ENCODE data around the gene DNAAF9.
"Not testable (repeated sequence)": the region's sequence is repeated elsewhere in the genome, so short reads cannot be mapped to it uniquely, and the experiment has no call there.

The DNAAF9 gene

GRCh38 chr20:3407040-3407770, at the start of gene DNAAF9:
DNAAF9 (minus strand) TSS chr20:3407669; CDS start chr20:3407557, 112 bp downstream.
- DNase-seq = peak; percentile 52 to 68

GRCh38 chr20:3456648-3457047, 49.2 kb upstream of the DNAAF9 start:
- DNase-seq = no peak

GRCh38 chr20:3454831-3455230, 47.4 kb upstream of the DNAAF9 start:
- DNase-seq = no peak

DNA sequence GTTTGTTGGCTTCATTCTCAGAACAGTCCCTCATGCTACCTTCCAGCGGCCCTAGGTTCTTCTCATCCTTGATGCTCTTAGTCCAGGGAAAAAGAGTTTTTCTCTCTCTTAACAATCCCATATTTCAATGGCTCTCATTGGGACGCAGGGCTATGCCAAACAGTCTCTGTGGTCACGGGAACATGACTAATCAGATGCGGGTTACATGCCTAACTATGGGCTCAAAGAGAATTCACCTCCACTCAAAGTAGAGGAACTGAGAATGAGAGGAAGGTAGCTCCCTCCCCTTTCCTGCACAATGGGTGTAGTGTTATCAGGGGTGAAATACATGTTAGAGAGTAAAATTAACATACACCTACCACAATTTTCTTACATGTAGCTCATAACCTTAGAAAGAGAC, 45.2 kb upstream of the DNAAF9 start:
- DNase-seq = no peak

GRCh38 chr20:3452136-3452535, 44.7 kb upstream of the DNAAF9 start:
- DNase-seq = no peak

DNA sequence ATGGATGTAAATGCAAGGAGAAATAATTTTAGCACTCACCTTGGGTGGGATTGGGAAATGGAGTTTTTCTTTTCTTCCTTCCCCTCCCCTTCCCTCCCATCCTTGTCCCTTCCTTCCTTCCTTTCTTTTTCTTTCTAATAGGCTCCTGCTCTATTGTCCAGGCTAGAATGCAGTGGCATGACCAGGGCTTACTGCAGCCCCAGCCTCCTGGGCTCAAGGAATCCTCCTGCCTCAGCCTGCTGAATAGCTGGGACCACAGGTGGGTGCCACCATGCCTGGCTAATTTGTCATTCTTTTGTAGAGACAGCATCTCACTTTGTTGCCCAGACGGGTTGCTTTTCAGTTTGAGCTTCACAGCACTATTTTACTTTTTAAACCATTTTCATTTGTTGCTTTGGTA, 41.9 kb upstream of the DNAAF9 start:
- DNase-seq = no peak

- no peak for DNase-seq
Measured at GRCh38 chr20:3447321-3447720, 39.9 kb upstream of the DNAAF9 start.

GRCh38 chr20:3446779-3447178, 39.3 kb upstream of the DNAAF9 start:
- DNase-seq = no peak

DNA sequence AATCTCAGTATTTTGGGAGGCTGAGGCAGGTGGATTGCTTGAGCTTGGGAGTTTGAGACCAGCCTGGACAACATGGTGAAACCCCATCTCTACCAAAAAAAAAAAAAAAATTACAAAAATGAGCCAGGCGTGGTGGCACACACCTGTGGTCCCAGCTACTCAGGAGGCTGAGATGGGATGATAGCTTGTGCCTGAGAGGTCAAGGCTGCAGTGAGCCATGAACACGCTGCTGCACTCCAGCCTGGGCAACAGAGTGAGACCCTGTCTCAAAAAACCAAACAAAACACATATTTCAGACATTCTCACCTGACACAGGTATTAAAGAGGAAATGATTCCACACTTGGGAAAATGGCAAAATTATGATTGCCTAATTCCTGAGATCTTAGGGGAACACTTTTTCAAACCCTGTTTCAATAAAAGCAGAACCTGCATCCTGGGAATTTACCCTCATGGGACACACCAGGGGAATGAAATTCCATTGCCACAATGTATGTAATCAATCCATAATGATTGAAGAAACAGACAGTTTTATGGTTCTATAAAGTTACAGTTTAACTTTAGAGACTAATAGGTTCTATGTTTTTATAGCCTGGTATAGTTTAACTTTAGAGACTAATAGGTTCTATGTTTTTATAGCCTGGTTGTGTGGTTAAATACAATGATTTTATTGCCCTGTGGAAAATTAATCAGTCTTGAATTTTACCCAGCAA, 29.6 kb upstream of the DNAAF9 start:
- DNase-seq = no peak

DNA sequence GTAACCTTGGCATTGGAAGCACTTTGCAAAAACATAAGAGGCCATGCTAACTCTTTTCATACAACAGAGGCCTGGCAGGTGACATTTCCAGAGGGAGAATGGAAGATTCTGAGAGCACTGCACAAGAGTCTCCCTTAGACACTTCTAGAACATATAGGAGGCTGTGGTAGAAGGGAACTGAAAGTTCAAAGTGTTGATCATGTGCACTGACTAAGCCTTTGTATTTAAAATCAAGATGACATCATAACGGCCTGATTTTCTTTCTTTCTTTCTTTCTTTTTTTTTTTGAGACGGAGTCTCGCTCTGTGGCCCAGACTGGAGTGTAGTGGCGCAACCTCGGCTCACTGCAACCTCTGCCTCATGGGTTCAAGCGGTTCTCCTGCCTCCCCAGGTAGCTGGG, 26.8 kb upstream of the DNAAF9 start:
- no peak for DNase-seq

DNA sequence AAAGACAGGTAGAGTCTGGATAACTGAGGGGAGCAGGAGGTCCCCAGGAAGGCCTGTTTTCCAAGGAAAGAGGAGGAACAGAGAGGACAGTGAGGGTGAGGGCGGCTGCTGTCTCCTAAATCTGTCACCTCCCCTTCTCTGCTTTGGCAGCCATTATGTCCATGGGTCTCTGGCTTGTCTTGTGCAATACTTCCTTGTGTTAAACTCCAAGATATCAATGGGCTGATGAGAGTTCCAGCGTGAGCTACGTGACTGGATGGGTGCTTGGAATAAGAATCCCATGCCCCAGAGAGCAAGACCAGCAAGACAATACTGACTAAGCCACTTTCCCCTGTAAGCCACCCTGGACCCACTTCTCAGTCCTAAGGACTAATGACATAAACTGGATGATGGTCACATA, 26.3 kb upstream of the DNAAF9 start:
- DNase-seq = no peak

DNA sequence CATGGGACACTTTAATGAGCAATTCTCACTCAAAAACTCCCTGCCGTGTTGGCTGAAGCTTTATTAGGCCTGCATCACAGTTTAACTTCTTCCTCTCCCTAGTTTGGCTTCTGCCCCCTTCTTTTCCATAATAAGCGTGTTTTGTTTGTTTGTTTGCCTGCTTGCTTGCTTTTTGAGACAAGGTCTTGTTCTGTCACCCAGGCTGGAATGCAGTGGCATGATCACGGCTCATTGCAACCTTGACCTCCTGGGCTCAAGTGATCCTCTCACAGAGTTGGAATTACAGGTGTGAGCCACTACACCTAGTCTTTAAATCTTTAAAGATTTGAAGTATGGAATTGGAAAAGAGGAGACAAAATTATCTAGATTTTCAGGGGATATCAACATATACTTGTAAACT, 25.4 kb upstream of the DNAAF9 start:
- DNase-seq = no peak

DNA sequence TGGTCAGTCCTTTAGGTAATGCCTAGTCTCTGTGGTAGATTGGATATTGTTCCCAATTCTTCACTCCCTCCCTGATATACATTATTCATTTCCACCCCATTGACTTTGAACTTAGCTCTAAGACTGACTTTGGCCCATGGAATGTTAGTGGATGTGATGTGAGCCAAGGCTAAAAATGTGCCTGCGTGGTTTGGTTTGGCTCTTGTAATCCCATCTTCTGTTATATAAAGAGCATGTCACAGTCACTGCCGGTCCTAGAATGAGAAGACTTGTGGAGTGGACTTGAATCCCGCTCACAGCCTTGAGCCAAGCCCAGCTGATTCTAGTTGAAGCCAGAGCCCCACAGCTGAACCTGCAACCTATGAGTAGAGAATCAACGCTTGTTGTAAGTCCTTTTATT, 23.6 kb upstream of the DNAAF9 start:
- DNase-seq = no peak

DNA sequence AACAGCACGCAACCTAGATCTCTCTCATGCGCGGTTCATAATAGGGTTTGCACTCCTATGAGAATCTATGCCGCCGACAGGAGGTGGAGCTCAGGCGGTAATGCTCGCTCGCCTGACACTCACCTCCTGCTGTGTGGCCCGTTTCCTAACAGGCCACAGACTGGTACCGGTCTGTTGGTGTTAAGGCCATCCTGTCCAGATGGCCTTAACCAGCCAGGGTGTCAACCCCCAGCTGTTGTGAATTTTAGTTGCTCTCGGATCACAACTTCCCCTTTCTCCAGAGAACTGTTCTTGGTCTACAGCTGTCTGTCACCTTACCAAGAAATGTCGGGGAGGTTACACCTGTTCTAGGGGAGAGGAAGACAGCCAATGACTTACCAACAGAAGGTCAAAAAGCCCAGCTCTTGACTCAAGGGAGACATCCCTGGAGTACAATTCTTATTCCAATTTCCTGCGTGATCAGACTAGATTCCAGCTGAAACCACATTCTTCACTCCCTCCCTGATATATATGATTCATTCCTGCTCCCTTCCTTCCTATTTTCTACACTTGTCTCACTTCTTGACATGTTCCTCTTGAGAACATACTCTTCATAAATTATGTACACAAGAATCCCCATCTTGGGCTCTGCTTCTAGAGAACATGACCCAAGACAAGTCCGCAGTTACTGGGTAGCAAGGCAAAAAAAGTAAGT, 23.1 kb upstream of the DNAAF9 start:
- no peak for DNase-seq

DNA sequence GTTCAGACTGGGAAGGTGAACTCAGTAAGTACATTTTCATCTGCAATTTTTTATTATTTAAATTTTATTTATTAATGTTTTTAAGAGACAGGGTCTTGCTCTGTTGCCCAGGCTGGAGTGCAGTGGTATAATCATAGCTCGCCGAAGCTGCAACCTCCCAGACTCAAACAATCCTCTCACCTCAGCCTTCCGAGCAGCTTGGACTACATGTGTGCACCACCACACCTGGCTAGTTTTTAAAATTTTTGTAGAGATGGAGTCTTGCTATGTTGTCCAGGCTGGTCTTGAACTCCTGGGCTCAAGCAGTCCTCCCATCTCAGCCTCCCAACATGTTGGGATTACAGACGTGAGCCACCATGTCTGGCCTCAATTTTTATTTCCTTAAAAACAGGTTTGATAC, 19.3 kb upstream of the DNAAF9 start:
- DNase-seq = not testable (repeated sequence)

GRCh38 chr20:3423126-3423525, 15.7 kb upstream of the DNAAF9 start:
- no peak for DNase-seq

- DNase-seq = no peak
Measured at GRCh38 chr20:3421985-3422384, 14.5 kb upstream of the DNAAF9 start.

DNA sequence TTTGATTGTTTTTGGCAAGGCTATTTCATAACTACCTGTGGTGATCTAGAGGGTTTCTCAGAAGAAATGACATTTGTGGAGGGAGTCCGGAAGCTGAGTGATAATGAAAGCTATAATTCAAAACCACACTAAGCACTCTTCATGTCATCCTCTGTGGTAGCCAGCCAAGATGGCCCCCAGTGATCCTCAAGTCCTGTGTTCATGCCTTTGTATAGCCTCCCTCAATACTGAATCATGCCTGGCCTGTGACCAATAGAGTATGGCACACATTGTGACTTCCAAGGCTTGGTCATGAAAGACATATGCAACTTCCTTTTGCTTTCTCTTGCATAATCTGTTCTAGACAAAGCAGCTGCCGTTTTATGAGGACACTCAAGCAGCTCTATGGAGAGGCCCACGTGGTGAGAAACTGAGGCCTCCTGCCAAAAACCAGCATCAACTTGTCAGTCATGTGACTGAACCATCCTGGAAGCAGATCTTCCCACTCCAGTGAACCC, 12.8 kb upstream of the DNAAF9 start:
- DNase-seq = peak; percentile 67 to 69

DNA sequence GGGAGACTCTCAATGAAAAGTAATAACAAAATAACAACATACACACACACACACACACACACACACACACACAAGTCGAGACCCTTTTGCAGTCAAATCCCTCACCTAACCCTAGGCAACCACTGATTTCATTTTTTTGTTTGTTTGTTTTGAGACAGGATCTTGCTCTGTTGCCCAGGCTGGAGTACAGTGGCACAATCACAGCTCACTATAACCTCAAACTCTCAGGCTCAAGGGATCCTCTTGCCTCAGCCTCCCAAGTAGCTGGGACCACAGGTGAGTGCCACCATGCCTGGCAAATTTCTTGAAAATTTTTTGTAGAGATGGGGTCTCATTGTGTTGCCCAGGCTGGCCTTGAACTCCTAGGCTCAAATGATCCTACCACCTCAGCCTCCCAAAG, 10.7 kb upstream of the DNAAF9 start:
- DNase-seq = not testable (repeated sequence)

DNA sequence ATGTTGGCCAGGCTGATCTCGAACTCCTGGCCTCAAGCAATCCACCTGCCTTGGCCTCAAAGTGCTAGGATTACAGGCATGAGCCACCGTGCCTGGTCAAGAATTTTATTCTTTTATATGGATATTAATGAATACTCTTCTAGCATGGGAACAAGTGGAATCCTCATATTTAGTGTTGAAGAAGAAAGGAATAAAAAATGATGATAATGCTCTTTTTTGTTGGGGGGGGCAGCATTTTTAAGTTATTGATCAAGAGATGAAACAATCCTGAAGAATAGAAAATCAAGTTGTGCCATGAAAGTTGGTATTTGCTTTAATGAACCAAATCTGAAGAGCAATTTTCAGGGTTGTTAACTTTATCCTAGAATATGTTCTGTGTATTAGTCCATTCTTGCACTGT, 6.7 kb upstream of the DNAAF9 start:
- DNase-seq = no peak

DNA sequence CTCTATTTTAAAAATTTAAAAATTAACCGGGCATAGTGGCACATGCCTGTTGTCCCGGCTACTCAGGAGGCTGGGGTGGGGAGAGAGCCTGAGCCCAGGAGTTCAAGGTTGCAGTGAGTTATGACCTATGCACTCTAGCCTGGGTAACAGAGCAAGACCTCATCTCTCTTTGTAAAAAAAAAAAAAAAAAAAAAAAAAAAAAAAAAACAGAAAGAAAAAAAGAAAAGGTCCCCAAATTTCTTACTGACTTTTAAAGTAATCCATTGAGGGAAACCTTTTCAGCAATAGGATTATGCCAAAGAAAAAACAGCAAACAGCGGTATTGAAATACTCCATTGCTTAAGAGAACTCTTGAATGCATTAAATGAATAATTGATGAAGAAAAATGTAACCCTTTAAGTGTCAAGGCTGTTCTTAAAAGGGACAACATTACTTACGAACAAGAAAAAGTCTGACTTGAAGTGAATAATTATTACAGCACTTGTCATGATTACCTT, 6.0 kb upstream of the DNAAF9 start:
- no peak for DNase-seq

- no peak for DNase-seq
Measured at GRCh38 chr20:3412600-3413392, 5.3 kb upstream of the DNAAF9 start.

DNA sequence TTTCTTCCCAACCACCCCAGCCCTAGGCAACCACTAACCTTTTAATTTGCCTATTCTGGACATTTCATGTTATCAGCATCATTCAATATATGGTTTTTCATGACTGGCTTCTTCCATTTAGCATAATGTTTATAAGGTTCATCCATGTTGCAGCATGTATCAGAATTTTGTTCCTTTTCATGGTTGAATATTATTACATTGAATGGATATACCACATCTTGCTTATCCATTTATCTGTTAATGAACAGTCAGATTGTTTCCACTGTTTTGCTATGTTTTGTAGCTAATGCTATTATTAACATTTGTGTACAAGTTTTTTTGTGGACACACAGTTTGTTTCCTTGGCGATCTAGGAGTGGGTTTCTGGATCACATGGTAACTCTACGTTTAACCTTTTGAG, 3.0 kb upstream of the DNAAF9 start:
- no peak for DNase-seq

Data from activated T-cell treated with anti-CD3 and anti-CD28 coated beads, Interleukin-2, amount 50 U/mL, for 48 hours (primary cell).